ENCODE measurements around the gene CHAD. TPM values are rescaled to one million over a fixed set of nuclear protein-coding genes. Genes with fewer than 3 reads are reported as not detected.

The CHAD gene
- total and polyA plus RNA-seq, 2 of the 13 experiments (the other 11 are each of a cell fraction or from before 2014, with no cell fraction given): 1.4 TPM; not detected in 1

DNA sequence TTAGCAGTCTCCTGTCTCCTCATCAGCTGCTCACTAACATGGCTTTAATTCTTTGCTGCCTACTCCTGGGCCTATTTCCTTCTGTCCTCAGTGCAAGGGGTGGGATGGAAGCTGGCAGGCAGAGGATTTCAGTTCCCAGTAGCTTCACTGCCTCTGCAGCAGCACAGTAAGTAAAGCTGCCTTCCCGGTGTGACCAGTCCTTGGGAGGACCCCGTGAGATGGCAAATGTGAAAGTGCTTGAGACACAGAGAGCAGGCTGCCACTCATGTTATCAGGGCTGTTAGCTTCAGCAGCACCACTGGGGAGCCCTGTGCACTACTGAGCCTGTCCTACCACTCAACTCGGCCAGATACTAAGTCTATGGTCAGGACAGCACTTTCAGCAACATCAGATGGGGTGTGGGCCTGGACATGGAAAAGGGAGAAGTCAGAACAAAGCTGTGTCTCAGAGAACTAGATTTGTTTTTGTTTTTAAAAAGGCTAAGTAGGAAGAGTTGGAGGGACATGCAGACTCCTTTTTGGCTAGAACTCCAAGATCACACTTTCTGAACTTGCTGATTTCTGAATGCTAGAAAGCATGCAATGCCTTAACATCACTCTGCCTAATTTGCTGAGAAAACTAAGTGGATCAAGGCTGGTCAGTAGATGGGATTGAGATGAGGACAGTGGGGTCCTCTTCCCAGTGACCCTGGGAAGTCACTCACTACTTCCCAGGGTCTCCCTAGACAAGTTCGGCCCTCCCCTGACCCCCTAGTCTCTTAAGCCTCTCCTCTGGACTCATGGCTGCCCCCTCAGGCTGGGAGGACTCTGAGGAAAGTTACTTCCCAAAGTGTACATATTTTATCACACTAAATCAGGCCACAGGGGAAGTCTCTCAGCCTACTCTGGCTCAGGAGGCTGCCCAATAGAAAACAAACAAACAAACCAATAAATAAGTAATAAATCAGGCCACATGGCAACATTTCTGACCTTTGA lies 41.6 kb downstream of the CHAD start (continued):
- TF ChIP-seq POLR2AphosphoS5 (IDR thresholded peaks at IDR 0.05; ENCODE audit: low read depth, low read length) (peak; percentile 80), ZNF362 (CRISPR knock-in tag; IDR thresholded peaks at IDR 0.05; ENCODE audit: borderline replicate concordance) (no peak), MAZ (IDR thresholded peaks at IDR 0.05; ENCODE audit: borderline replicate concordance, low read depth, low read length) (no peak), MAZ (CRISPR knock-in tag; IDR thresholded peaks at IDR 0.05; ENCODE audit: low read depth) (peak; percentile 55), GABPA (IDR thresholded peaks at IDR 0.05; ENCODE audit: low read depth, low read length) (no peak), GABPA (CRISPR knock-in tag; IDR thresholded peaks at IDR 0.05; ENCODE audit: low read depth) (peak; percentile 67), SMC3 (IDR thresholded peaks at IDR 0.05; ENCODE audit: low read length) (0 out of 2 replicates have a peak, but pooled peaks have one; percentile 33), NR2F2 (IDR thresholded peaks at IDR 0.05; ENCODE audit: borderline replicate concordance, low read depth) (0 out of 2 replicates have a peak, but pooled peaks have one; percentile 15), GABPB1 (CRISPR knock-in tag; IDR thresholded peaks at IDR 0.05) (peak; percentile 24; the same call in 1 of the 2 replicates), FOSL2 (CRISPR knock-in tag; IDR thresholded peaks at IDR 0.05) (0 out of 2 replicates have a peak, but pooled peaks have one; percentile 21), YY1 (IDR thresholded peaks at IDR 0.05; ENCODE audit: insufficient read depth, insufficient replicate concordance, low read depth, low read length) (peak; percentile 20), ZNF574 (CRISPR knock-in tag; IDR thresholded peaks at IDR 0.05) (peak; percentile 99), TEAD3 (CRISPR knock-in tag; optimal IDR thresholded peaks at IDR 0.05; ENCODE audit: borderline replicate concordance) (peak; percentile 17), THAP8 (CRISPR knock-in tag; IDR thresholded peaks at IDR 0.05; ENCODE audit: borderline replicate concordance) (no peak), ZC3H4 (CRISPR knock-in tag; IDR thresholded peaks at IDR 0.05; ENCODE audit: borderline replicate concordance) (no peak), PRMT3 (CRISPR knock-in tag; IDR thresholded peaks at IDR 0.05; ENCODE audit: borderline replicate concordance, low read depth) (no peak)
- TF ChIP-seq, protein P1, sequence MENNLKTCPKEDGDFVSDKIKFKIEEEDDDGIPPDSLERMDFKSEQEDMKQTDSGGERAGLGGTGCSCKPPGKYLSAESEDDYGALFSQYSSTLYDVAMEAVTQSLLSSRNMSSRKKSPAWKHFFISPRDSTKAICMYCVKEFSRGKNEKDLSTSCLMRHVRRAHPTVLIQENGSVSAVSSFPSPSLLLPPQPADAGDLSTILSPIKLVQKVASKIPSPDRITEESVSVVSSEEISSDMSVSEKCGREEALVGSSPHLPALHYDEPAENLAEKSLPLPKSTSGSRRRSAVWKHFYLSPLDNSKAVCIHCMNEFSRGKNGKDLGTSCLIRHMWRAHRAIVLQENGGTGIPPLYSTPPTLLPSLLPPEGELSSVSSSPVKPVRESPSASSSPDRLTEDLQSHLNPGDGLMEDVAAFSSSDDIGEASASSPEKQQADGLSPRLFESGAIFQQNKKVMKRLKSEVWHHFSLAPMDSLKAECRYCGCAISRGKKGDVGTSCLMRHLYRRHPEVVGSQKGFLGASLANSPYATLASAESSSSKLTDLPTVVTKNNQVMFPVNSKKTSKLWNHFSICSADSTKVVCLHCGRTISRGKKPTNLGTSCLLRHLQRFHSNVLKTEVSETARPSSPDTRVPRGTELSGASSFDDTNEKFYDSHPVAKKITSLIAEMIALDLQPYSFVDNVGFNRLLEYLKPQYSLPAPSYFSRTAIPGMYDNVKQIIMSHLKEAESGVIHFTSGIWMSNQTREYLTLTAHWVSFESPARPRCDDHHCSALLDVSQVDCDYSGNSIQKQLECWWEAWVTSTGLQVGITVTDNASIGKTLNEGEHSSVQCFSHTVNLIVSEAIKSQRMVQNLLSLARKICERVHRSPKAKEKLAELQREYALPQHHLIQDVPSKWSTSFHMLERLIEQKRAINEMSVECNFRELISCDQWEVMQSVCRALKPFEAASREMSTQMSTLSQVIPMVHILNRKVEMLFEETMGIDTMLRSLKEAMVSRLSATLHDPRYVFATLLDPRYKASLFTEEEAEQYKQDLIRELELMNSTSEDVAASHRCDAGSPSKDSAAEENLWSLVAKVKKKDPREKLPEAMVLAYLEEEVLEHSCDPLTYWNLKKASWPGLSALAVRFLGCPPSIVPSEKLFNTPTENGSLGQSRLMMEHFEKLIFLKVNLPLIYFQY (CRISPR knock-in tag; IDR thresholded peaks at IDR 0.05; ENCODE audit: borderline replicate concordance): no peak
- TF ChIP-seq, protein P2, sequence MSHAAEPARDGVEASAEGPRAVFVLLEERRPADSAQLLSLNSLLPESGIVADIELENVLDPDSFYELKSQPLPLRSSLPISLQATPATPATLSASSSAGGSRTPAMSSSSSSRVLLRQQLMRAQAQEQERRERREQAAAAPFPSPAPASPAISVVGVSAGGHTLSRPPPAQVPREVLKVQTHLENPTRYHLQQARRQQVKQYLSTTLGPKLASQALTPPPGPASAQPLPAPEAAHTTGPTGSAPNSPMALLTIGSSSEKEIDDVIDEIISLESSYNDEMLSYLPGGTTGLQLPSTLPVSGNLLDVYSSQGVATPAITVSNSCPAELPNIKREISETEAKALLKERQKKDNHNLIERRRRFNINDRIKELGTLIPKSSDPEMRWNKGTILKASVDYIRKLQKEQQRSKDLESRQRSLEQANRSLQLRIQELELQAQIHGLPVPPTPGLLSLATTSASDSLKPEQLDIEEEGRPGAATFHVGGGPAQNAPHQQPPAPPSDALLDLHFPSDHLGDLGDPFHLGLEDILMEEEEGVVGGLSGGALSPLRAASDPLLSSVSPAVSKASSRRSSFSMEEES (CRISPR knock-in tag; IDR thresholded peaks at IDR 0.05): 0 out of 2 replicates have a peak, but pooled peaks have one; percentile 16
